Body of pancreas (tissue), 4 donors: Measurements from ENCODE around the gene KCNH1.

ENCODE experiments used
- POLR2A ChIP-seq, 3 donors: fragments of 450-650 bp; IDR thresholded peaks; one replicate each; pipeline ENCODE4 v1.6.1; 2016; ENCODE audit warnings: antibody characterized with exemption in 3 of 3, mild to moderate bottlenecking in 2 of 3
- TF ChIP-seq, protein P1 (sequence below), 7 experiments: fragments of 450-650 bp in 4 of 7; fragments of 200-600 bp in 3 of 7; sonication (generic) in 3 of 7; IDR thresholded peaks; one replicate each; pipeline ENCODE4 v1.5.1; 2016 to 2019; ENCODE audit warnings: antibody characterized with exemption in 7 of 7

DNA sequence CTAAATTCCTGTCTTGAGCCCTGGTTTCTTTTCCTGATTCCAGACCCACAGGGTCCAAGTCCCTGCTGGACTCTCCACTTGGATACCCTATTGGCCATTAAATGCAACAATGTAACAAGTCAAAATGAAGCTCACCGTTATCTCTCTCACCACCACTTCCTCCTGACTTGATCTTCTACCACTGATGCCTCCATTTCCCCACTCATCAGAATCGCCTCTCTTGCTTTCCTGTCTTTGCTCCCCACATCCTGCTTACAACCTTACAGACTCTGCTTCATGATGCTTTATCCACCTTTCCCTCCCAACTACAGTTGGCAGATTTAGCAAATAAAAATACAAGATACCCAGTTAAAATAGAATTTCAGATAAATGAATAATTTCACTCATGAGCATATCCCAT lies 343.8 kb downstream of the KCNH1 start:
- TF ChIP-seq, protein P1, sequence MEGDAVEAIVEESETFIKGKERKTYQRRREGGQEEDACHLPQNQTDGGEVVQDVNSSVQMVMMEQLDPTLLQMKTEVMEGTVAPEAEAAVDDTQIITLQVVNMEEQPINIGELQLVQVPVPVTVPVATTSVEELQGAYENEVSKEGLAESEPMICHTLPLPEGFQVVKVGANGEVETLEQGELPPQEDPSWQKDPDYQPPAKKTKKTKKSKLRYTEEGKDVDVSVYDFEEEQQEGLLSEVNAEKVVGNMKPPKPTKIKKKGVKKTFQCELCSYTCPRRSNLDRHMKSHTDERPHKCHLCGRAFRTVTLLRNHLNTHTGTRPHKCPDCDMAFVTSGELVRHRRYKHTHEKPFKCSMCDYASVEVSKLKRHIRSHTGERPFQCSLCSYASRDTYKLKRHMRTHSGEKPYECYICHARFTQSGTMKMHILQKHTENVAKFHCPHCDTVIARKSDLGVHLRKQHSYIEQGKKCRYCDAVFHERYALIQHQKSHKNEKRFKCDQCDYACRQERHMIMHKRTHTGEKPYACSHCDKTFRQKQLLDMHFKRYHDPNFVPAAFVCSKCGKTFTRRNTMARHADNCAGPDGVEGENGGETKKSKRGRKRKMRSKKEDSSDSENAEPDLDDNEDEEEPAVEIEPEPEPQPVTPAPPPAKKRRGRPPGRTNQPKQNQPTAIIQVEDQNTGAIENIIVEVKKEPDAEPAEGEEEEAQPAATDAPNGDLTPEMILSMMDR (IDR thresholded peaks at IDR 0.05): no peak
- no peak for TF ChIP-seq POLR2A (IDR thresholded peaks at IDR 0.05)
